ENCODE measurements around the gene OTOP3.
"Not testable (repeated sequence)": the region's sequence is repeated elsewhere in the genome, so short reads cannot be mapped to it uniquely, and the experiment has no call there.

Gene OTOP3

DNA sequence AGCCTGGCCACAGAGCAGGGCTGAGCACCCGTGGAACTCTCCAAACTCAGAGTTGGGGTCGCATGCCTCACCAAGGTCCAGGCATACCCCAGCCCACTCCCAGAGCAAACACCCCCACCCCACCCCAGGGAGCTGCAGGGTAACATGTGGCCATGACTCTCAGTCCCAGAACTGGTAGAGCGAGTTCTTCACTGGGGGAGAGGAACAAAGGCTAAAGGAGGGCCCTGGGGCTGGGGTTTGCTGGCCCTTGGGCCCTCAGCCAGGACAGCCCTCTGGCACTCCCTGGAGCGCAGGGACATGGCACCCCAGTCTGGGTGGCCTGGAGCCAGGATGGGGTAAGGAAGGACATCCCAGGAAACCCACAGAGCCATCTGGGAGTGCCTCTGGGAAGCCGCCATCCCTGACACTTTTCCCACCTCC lies 32.7 kb downstream of the OTOP3 start:
- TF ChIP-seq, protein P1, sequence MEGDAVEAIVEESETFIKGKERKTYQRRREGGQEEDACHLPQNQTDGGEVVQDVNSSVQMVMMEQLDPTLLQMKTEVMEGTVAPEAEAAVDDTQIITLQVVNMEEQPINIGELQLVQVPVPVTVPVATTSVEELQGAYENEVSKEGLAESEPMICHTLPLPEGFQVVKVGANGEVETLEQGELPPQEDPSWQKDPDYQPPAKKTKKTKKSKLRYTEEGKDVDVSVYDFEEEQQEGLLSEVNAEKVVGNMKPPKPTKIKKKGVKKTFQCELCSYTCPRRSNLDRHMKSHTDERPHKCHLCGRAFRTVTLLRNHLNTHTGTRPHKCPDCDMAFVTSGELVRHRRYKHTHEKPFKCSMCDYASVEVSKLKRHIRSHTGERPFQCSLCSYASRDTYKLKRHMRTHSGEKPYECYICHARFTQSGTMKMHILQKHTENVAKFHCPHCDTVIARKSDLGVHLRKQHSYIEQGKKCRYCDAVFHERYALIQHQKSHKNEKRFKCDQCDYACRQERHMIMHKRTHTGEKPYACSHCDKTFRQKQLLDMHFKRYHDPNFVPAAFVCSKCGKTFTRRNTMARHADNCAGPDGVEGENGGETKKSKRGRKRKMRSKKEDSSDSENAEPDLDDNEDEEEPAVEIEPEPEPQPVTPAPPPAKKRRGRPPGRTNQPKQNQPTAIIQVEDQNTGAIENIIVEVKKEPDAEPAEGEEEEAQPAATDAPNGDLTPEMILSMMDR (IDR thresholded peaks at IDR 0.05; ENCODE audit: low read depth, low read length), result no peak
- no peak for DNase-seq (ENCODE audit: extremely low read depth, low read depth)

DNA sequence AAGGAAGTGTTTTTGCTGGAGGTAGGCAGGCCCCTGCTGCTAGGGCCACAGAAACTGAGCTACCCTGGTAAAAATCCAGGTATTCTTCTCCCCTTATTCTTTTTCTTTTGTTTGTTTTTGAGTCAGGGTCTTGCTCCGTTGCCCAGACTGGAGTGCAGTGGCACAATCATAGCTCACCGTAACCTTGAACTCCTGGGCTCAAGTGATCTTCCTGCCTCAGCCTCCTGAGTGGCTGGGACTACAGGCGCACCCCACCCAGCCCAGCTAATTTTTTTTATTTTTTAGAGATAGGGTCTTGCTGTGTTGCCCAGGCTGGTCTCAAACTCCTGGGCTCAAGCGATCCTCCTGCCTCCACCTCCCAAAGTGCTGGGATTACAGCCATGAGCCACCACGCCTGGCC lies 33.8 kb downstream of the OTOP3 start:
- not testable (repeated sequence) for DNase-seq (ENCODE audit: extremely low read depth, low read depth)

DNA sequence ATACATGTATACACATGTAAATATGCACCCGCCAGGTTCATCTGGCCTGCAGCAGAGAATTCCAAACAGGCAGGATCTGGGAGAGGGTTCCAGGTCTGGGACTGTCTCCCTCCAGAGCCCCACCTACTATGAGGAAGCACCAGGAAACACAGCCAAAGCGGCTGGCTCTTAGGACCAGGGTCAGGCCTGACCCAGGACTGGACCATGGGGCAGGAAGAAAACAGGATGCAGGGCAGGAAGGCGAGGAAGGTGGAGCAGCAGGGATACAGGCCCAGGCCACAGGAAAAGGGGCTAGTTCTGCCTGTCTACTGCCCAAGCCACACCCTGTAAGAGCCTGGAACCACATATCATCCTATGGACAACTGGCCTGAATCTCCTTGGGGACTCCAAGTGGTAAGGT lies 34.7 kb downstream of the OTOP3 start:
- DNase-seq (ENCODE audit: extremely low read depth, low read depth), result no peak
- TF ChIP-seq, protein P1 (IDR thresholded peaks at IDR 0.05; ENCODE audit: low read depth, low read length), result no peak

DNA sequence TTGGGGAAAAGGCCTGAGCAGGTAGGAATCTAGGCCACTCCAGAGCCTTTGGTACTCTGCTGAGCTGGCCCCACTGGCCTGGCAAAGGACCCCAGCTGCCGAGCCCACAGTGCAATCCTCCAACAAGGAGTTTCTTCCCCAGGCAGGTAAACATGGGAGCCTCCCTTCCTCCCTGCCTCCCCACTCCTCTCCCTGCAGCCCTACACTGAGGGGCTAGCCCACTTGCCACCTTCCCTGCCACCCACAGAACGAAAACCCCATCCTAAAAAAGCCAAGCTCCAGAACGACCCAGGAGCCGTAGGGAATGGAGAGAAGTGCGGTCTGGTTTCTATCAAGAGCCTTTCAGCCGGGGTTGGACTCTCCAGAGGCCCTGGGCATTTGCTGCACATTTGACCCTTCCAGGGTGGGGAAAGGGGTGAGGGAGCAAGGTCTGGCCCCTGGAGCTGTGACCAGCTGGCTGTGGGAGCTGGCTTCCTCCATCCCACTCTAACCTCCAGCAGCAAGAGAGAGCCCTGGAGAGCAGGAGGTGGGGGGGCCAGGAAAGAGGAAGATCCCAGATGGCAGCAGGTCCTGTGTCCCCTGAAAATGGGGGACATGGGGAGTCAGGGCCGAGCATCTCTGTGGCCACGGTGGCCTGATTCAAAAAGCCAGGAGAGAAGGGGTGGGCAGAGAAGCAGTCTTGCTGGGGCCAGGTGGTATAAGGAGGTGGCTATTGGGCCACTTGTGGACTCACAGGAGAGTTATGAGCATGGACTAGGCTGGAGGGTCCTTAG lies 35.6 kb downstream of the OTOP3 start:
- DNase-seq (ENCODE audit: extremely low read depth, low read depth), result no peak
- TF ChIP-seq, protein P1 (IDR thresholded peaks at IDR 0.05; ENCODE audit: low read depth, low read length), result no peak

DNA sequence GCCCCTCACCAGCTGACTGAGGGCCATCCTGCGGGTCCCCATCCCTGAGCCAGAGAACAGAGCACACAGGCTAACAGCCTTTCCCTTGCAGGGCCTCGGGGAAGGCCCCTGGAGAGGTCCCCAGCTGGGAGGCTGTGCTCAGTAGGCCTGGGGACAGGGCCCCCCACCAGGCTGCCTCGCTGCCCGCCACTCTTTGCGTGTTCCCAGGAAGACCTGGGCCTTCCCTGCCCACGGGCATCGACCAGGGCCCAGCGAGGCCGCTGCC lies 36.1 kb downstream of the OTOP3 start:
- TF ChIP-seq, protein P1 (IDR thresholded peaks at IDR 0.05; ENCODE audit: low read depth, low read length), result no peak
- DNase-seq (ENCODE audit: extremely low read depth, low read depth), result no peak

DNA sequence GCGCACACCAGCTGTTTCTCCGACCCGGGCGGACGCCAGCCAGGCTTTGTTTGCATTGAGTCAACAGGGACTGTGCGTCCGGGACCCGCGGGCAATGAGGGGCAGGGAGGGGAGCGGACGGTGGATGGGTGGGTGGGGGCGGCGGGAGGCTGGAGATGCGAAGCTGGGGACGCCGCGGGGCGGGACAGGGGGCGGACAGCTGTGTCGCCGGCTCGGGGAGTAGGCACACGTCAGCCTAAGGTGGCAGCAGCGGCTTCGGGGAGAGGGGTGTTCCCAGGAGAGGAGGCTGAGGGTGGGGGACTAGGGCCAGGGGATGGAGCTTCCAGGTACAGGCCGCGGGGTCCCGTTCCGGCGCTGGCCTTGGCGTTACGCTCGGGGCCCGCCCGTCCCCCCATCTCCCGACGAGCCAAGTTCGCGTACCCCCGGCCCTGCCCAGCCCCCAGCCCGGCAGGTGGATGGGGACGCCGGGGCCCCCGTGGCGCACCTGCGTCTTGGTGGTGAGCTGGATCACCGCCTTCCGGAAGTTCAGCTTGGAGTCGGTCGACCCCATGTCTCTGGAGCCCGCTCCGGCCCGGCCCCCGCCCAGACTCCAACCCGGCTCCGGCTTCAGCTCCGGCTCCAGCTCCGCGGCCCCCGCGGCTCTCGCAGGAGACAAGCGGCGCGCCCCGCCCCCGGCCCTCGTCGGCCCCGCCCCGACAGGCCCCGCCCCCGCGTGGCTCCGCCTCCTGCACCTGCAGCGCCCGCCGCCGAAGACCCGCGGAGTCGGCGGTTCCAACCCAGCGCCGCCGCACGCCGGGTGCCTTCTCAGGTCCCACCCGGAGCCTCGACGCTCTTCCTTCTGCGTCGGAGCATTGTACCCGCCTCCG lies 36.6 kb downstream of the OTOP3 start, which contains the start of gene HID1:
TSS of gene HID1 (minus strand) at position 653 of the 866 bp plus-strand sequence. CDS start at position 550, 103 bp downstream.
- TF ChIP-seq, protein P1 (IDR thresholded peaks at IDR 0.05; ENCODE audit: low read depth, low read length), result no peak
- DNase-seq (ENCODE audit: extremely low read depth, low read depth), result no peak

DNA sequence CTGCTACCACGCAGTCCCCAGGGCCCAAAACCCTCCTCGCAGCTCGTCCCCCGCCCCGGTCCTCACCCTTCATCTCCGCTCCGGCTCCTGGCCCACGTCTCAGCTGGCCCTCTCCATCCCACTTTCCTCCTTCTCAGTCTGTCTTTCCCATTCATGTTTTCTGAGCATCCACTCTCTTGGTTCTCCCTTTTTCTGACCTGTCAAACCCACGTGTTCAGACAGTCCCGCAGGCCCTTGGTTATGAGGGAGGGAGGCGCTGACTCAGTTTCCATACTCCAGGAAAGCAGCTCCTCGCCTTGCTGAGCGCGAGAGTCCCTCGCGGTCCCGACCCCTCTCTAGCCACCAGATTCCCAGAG lies 37.3 kb downstream of the OTOP3 start:
- no peak for DNase-seq (ENCODE audit: extremely low read depth, low read depth)
- TF ChIP-seq, protein P1 (IDR thresholded peaks at IDR 0.05; ENCODE audit: low read depth, low read length), result no peak

Measured in AG09319 (cell line).